OCI-LY7 (cell line): ENCODE data around the gene MACIR. TPM values are rescaled to one million over a fixed set of nuclear protein-coding genes. Genes with fewer than 3 reads are reported as not detected.

ENCODE experiments used
- BruUV-seq: library from RNA; stranded (reverse); fragments of 400-500 nt; replicated peaks from 2 replicates; lab custom pipeline; 2021; lab: Mats Ljungman, UMichigan
- CTCF ChIA-PET: fragments of 300-600 bp; sonication (Branson Sonifier 250); formaldehyde crosslinking; loops from one replicate; lab custom pipeline; 2022; ENCODE audit warnings: antibody characterized with exemption; ENCODE audit not compliant: unreplicated experiment; lab: Charles Lee
- POLR2A ChIA-PET: fragments of 300-600 bp; sonication (Branson Sonifier 250); formaldehyde crosslinking; loops from one replicate; lab custom pipeline; 2022; ENCODE audit warnings: antibody characterized with exemption; lab: Charles Lee
- DNase-seq: peaks from one replicate; pipeline ENCODE4 v3.0.0-alpha.2; 2015; ENCODE audit warnings: low spot score
- H2AFZ ChIP-seq: fragments of 200-600 bp; sonication (generic), shearing (Covaris generic); 2 replicates; pipeline ENCODE4 v1.6.1; 2014; ENCODE audit warnings: mild to moderate bottlenecking, antibody characterized with exemption, low read length, moderate library complexity
- H3K27ac ChIP-seq: fragments of 200-600 bp; sonication (generic); 2 replicates; pipeline ENCODE4 v1.5.1; 2014; ENCODE audit warnings: mixed run types, low read depth, mild to moderate bottlenecking, moderate library complexity, low read length, inconsistent platforms; ENCODE audit not compliant: poor library complexity, severe bottlenecking
- H3K36me3 ChIP-seq: fragments of 200-600 bp; sonication (generic); 2 replicates; pipeline ENCODE4 v1.6.1; 2014; ENCODE audit warnings: mild to moderate bottlenecking, antibody characterized with exemption, low read length, moderate library complexity, mixed read lengths; ENCODE audit not compliant: insufficient read depth
- H3K4me1 ChIP-seq: fragments of 200-600 bp; sonication (generic); 2 replicates; pipeline ENCODE4 v1.5.1; 2014; ENCODE audit warnings: mild to moderate bottlenecking, low read length; ENCODE audit not compliant: insufficient read depth, poor library complexity, severe bottlenecking
- H3K4me2 ChIP-seq: fragments of 200-600 bp; sonication (generic); 2 replicates; pipeline ENCODE4 v1.6.1; 2014; ENCODE audit warnings: mild to moderate bottlenecking, low read length
- H3K4me3 ChIP-seq: fragments of 200-600 bp; sonication (generic); 2 replicates; pipeline ENCODE4 v1.5.1; 2014; ENCODE audit warnings: mild to moderate bottlenecking, low read depth, low read length; ENCODE audit not compliant: poor library complexity, severe bottlenecking
- H3K79me2 ChIP-seq: fragments of 200-600 bp; sonication (generic); 2 replicates; pipeline ENCODE4 v1.6.1; 2016; ENCODE audit warnings: low read depth, mild to moderate bottlenecking, low read length, moderate library complexity, mixed read lengths; ENCODE audit not compliant: insufficient read depth
- H3K9me2 ChIP-seq: fragments of 200-600 bp; sonication (generic); 2 replicates; pipeline ENCODE4 v1.6.1; 2016; ENCODE audit warnings: mild to moderate bottlenecking, low read length, mixed read lengths; ENCODE audit not compliant: insufficient read depth
- H3K9me3 ChIP-seq: fragments of 200-600 bp; sonication (generic); 2 replicates; pipeline ENCODE4 v1.6.1; 2014; ENCODE audit warnings: mild to moderate bottlenecking, mixed run types, low read length, mixed read lengths
- H4K20me1 ChIP-seq: fragments of 200-600 bp; sonication (generic); 2 replicates; pipeline ENCODE4 v1.6.1; 2014; ENCODE audit warnings: mild to moderate bottlenecking, antibody characterized with exemption, low read length, moderate library complexity, mixed read lengths; ENCODE audit not compliant: insufficient read depth
- CTCF ChIP-seq: fragments of 200-600 bp; sonication (generic); conservative IDR thresholded peaks from 2 replicates; pipeline ENCODE4 v1.5.1; 2014; ENCODE audit warnings: mild to moderate bottlenecking, antibody characterized with exemption, low read length, moderate library complexity, mixed read lengths
- EZH2phosphoT487 ChIP-seq: fragments of 200-600 bp; sonication (generic); IDR thresholded peaks from 2 replicates; pipeline ENCODE4 v1.6.1; 2018; ENCODE audit warnings: low read depth, borderline replicate concordance, mild to moderate bottlenecking, mixed run types, antibody characterized with exemption, low read length, moderate library complexity, mixed read lengths
- intact Hi-C: fragments of 100-400 bp; cut with micrococcal nuclease; formaldehyde crosslinking; loops from one replicate; pipeline ENCODE4 v1.10.0; 2022; ENCODE audit not compliant: unreplicated experiment
- total RNA-seq, 2 experiments: library from RNA; depleted of rRNA in 1 of 2; stranded (reverse); fragments of >200 nt in 1 of 2; shearing (Covaris generic) in 1 of 2; gene quantifications; 2 replicates each; pipeline ENCODE4 v1.2.3, GENCODE V29; 2014 to 2022

The MACIR gene
- total RNA-seq, 2 experiments from 2014 or later = 10.9 to 11.7 TPM

GRCh38 chr5:103271570-103272289 is 13.2 kb downstream of the MACIR start:
- Histone ChIP-seq H3K27ac (no peak overlapping the region), H3K9me2 (no peaks in the 10 kb centered on the region), H2AFZ (no peak overlapping the region), H3K36me3 (peaks cover 39% of the 10 kb centered on the region), H3K79me2 (0 out of 2 replicates have a peak, but pooled peaks cover 2% of the 10 kb centered on the region), H3K4me1 (no peaks in the 10 kb centered on the region), H3K4me2 (no peak overlapping the region), H3K4me3 (no peak overlapping the region), H4K20me1 (no peaks in the 10 kb centered on the region), H3K9me3 (no peaks in the 10 kb centered on the region)
- CTCF ChIA-PET = no interaction called here
- intact Hi-C loops = no loop called here
- no TSS peak for BruUV-seq
- no peak for DNase-seq
- POLR2A ChIA-PET = interaction anchor here (0.5 to 2.0 kb wide), 4 partner anchors 10 to 139 kb away, joined by 3 to 7 read pairs (median 4); no protein-coding TSS in a partner anchor
- TF ChIP-seq EZH2phosphoT487 (no peak), CTCF (no peak)

GRCh38 chr5:103272377-103272776 is 13.8 kb downstream of the MACIR start:
- Histone ChIP-seq H3K4me3 (no peak overlapping the region), H3K36me3 (peaks cover 33% of the 10 kb centered on the region), H4K20me1 (no peaks in the 10 kb centered on the region), H3K4me1 (no peaks in the 10 kb centered on the region), H3K9me2 (no peaks in the 10 kb centered on the region), H3K9me3 (no peaks in the 10 kb centered on the region), H3K4me2 (no peak overlapping the region), H3K79me2 (0 out of 2 replicates have a peak, but pooled peaks cover 2% of the 10 kb centered on the region), H3K27ac (no peak overlapping the region), H2AFZ (no peak overlapping the region)
- intact Hi-C loops = no loop called here
- TF ChIP-seq EZH2phosphoT487 (no peak), CTCF (no peak)
- BruUV-seq = no TSS peak
- POLR2A ChIA-PET = interaction anchor here (0.7 to 2.0 kb wide), 4 partner anchors 11 to 327 kb away, joined by 4 to 7 read pairs (median 6); no protein-coding TSS in a partner anchor
- CTCF ChIA-PET = no interaction called here
- no peak for DNase-seq

- 0 out of 2 replicates have a peak, but pooled peaks cover 2% of the 10 kb centered on the region for H3K79me2 ChIP-seq
- POLR2A ChIA-PET = interaction anchor here (1.8 kb wide), 1 partner anchor 12 kb away, joined by 6 read pairs; no protein-coding TSS in a partner anchor
- CTCF ChIA-PET = no interaction called here
These were observed 15.4 kb downstream of the MACIR start for GRCh38 chr5:103273952-103274351.

More at GRCh38 chr5:103273952-103274351, 15.4 kb downstream of the MACIR start:
- Histone ChIP-seq H3K4me2 (no peak overlapping the region), H3K27ac (no peak overlapping the region), H3K36me3 (peaks cover 25% of the 10 kb centered on the region), H2AFZ (no peak overlapping the region), H3K9me2 (no peaks in the 10 kb centered on the region), H3K4me1 (no peaks in the 10 kb centered on the region), H3K4me3 (no peak overlapping the region), H3K9me3 (no peaks in the 10 kb centered on the region), H4K20me1 (no peaks in the 10 kb centered on the region)
- TF ChIP-seq CTCF (no peak), EZH2phosphoT487 (no peak)
- intact Hi-C loops = no loop called here
- no peak for DNase-seq
- no TSS peak for BruUV-seq
